Measurements from ENCODE around the gene TUBA3D.
"Not testable (repeated sequence)": the region's sequence is repeated elsewhere in the genome, so short reads cannot be mapped to it uniquely, and the experiment has no call there.

GRCh38 chr2:131486201-131486902, 10.4 kb downstream of the TUBA3D start:
- not testable (repeated sequence) for TF ChIP-seq TARDBP (IDR thresholded peaks at IDR 0.05; ENCODE audit: borderline replicate concordance); TBL1XR1 (IDR thresholded peaks at IDR 0.05; ENCODE audit: low read depth, low read length); ZNF207 (IDR thresholded peaks at IDR 0.05; ENCODE audit: borderline replicate concordance); HDAC6 (IDR thresholded peaks at IDR 0.05; ENCODE audit: unreplicated experiment); SUZ12 (IDR thresholded peaks at IDR 0.05; ENCODE audit: unreplicated experiment); MAX (IDR thresholded peaks at IDR 0.05; ENCODE audit: low read depth, low read length); CBX5 (IDR thresholded peaks at IDR 0.05; ENCODE audit: low read depth); CTCF (IDR thresholded peaks at IDR 0.05 in 2 of 3, conservative IDR thresholded peaks at IDR 0.05 in 1 of 3; ENCODE audit: control insufficient read depth in 2 of 3, extremely low read depth in 1 of 3, insufficient read depth in 1 of 3, low read depth in 3 of 3, low read length in 3 of 3); SIN3A (IDR thresholded peaks at IDR 0.05; ENCODE audit: low read depth, low read length); POLR2A (IDR thresholded peaks at IDR 0.05; ENCODE audit: low read depth, low read length); EZH2 (IDR thresholded peaks at IDR 0.05; ENCODE audit: borderline replicate concordance, control insufficient read depth, low read depth, low read length)
